GM18526 (cell line): ENCODE data around the gene ORAI1.

Experiments
- POLR2A ChIP-seq: IDR thresholded peaks from 3 replicates; pipeline ENCODE4 v1.6.1; 2011; ENCODE audit not compliant: insufficient read length; ENCODE audit errors: extremely low read depth

Gene ORAI1

GRCh38 chr12:121626087-121626852 lies at the start of gene ORAI1:
Gene ORAI1, plus strand, starts transcription at chr12:121626530.
- TF ChIP-seq POLR2A = peak; percentile 95

GRCh38 chr12:121576851-121577391 lies 49.4 kb upstream of the ORAI1 start:
- no peak for TF ChIP-seq POLR2A

- no peak for TF ChIP-seq POLR2A
These were observed 48.7 kb upstream of the ORAI1 start for GRCh38 chr12:121577443-121578180.

GRCh38 chr12:121578230-121579189 lies 47.8 kb upstream of the ORAI1 start:
- no peak for TF ChIP-seq POLR2A

GRCh38 chr12:121579190-121579791 lies 47.0 kb upstream of the ORAI1 start:
- TF ChIP-seq POLR2A = no peak

- TF ChIP-seq POLR2A = peak; percentile 47
These were observed 46.1 kb upstream of the ORAI1 start for GRCh38 chr12:121579981-121580868.

- TF ChIP-seq POLR2A = no peak
These were observed 45.2 kb upstream of the ORAI1 start, which contains the start of gene KDM2B for GRCh38 chr12:121580959-121581685. Gene KDM2B, minus strand, starts transcription at chr12:121581023. Its CDS starts 112 bp downstream, at chr12:121580911.

GRCh38 chr12:121581686-121582429 lies 44.5 kb upstream of the ORAI1 start:
- TF ChIP-seq POLR2A = no peak

- TF ChIP-seq POLR2A = no peak
These were observed 43.6 kb upstream of the ORAI1 start for GRCh38 chr12:121582583-121583333.

GRCh38 chr12:121590476-121591143 lies 35.7 kb upstream of the ORAI1 start:
- no peak for TF ChIP-seq POLR2A

- TF ChIP-seq POLR2A = no peak
These were observed 34.0 kb upstream of the ORAI1 start for GRCh38 chr12:121592320-121592719.
